K562 (cell line): ENCODE measurements around the gene IPP. TPM values are rescaled to one million over a fixed set of nuclear protein-coding genes. Genes with fewer than 3 reads are reported as not detected.

ENCODE experiments used
- ARID1B ChIP-seq: fragments of 450-650 bp; IDR thresholded peaks from 2 replicates; pipeline ENCODE4 v1.6.1; 2016; ENCODE audit warnings: antibody characterized with exemption, mild to moderate bottlenecking, inconsistent platforms
- C11orf30 ChIP-seq: fragments of 450-650 bp; IDR thresholded peaks from 2 replicates; pipeline ENCODE4 v1.6.1; 2016; ENCODE audit warnings: low read depth, mild to moderate bottlenecking
- ELF2 ChIP-seq: fragments of 250-450 bp; sonication (Bioruptor Pico); IDR thresholded peaks from 2 replicates; pipeline ENCODE4 v1.5.0; 2021; ENCODE audit warnings: mild to moderate bottlenecking
- ERF ChIP-seq: fragments of 450-650 bp; formaldehyde crosslinking; IDR thresholded peaks from 2 replicates; pipeline ENCODE4 v1.4.0; 2020; ENCODE audit warnings: mild to moderate bottlenecking, mixed read lengths
- FOXJ2 ChIP-seq: fragments of 200-800 bp; sonication (Bioruptor generic); IDR thresholded peaks from 2 replicates; pipeline ENCODE4 v1.6.1; 2016; ENCODE audit warnings: missing genetic modification characterization, missing compliant biosample characterization
- NFIC ChIP-seq: fragments of 450-650 bp; IDR thresholded peaks from 2 replicates; pipeline ENCODE4 v1.6.1; 2017; ENCODE audit warnings: mild to moderate bottlenecking, inconsistent platforms
- OTX1 ChIP-seq: fragments of 450-650 bp; formaldehyde crosslinking; IDR thresholded peaks from 2 replicates; pipeline ENCODE4 v1.4.0; 2022; ENCODE audit warnings: mild to moderate bottlenecking
- PHTF2 ChIP-seq: fragments of 250-450 bp; sonication (Bioruptor Pico); IDR thresholded peaks from 2 replicates; pipeline ENCODE4 v1.5.0; 2021; ENCODE audit warnings: mild to moderate bottlenecking
- RBFOX2 ChIP-seq: fragments of 200-400 bp; formaldehyde crosslinking; IDR thresholded peaks from 2 replicates; pipeline ENCODE4 v1.6.1; 2017; ENCODE audit warnings: low read depth, mild to moderate bottlenecking, low read length, moderate library complexity
- TCF3 ChIP-seq: sonication (generic); formaldehyde crosslinking; IDR thresholded peaks from 2 replicates; pipeline ENCODE4 v1.4.0; 2020; ENCODE audit warnings: mild to moderate bottlenecking, missing genetic modification reagents
- ZNF133 ChIP-seq: fragments of 250-450 bp; sonication (Bioruptor Pico); IDR thresholded peaks from 2 replicates; pipeline ENCODE4 v1.4.0; 2020; ENCODE audit warnings: mild to moderate bottlenecking
- ZNF696 ChIP-seq: fragments of 250-450 bp; sonication (Bioruptor Pico); conservative IDR thresholded peaks from 2 replicates; pipeline ENCODE4 v1.4.0; 2020; ENCODE audit warnings: mild to moderate bottlenecking, moderate library complexity
- polyA plus RNA-seq, 8 experiments: library from polyadenylated mRNA; depleted of rRNA in 4 of 8; stranded (reverse) in 5 of 8; unstranded in 3 of 8; fragments of >200 nt; fragmentation: Nextera tagmentation in 2 of 8; fragmentation: Illumina TruSeq in 1 of 8; extraction: Ambion mirVana in 2 of 8; extraction: Trizol in 1 of 8; gene quantifications; 2 replicates each; pipeline versions ENCODE4 v1.2.1 to v1.2.3, GENCODE V29; 2011 to 2014; ENCODE audit warnings: inconsistent platforms in 1 of 8, missing spikeins in 1 of 8
- total RNA-seq, 7 experiments: library from RNA; depleted of rRNA in 6 of 7; stranded (reverse); fragments of >200 nt in 6 of 7; fragmentation: Illumina TruSeq in 2 of 7; extraction: Trizol in 2 of 7; gene quantifications; 2 replicates each; pipeline versions ENCODE4 v1.2.1 to v1.2.3, GENCODE V29; 2011 to 2021; ENCODE audit warnings: low replicate concordance in 1 of 7
- TF ChIP-seq, protein P1 (sequence below), 2 experiments: fragments of 450-650 bp; IDR thresholded peaks; 2 replicates each; pipeline ENCODE4 v1.6.1; 2016; ENCODE audit warnings: mild to moderate bottlenecking in 2 of 2, borderline replicate concordance in 1 of 2, low read depth in 1 of 2, moderate library complexity in 1 of 2
- TF ChIP-seq, protein P2 (sequence below): sonication (generic); formaldehyde crosslinking; IDR thresholded peaks from 2 replicates; pipeline ENCODE4 v1.5.0; 2020; ENCODE audit warnings: missing genetic modification reagents
- TF ChIP-seq, protein P3 (sequence below): fragments of 450-650 bp; IDR thresholded peaks from 2 replicates; pipeline ENCODE4 v1.6.1; 2016; ENCODE audit warnings: low read depth, mild to moderate bottlenecking, moderate library complexity
- TF ChIP-seq, protein P4 (sequence below), 2 experiments: fragments of 200-800 bp in 1 of 2; sonication (Bioruptor generic) in 1 of 2; sonication (generic) in 1 of 2; formaldehyde crosslinking in 1 of 2; IDR thresholded peaks in 1 of 2; conservative IDR thresholded peaks in 1 of 2; 2 replicates each; pipeline versions ENCODE4 v1.5.0 to v1.6.1; 2016 to 2020; ENCODE audit warnings: missing compliant biosample characterization in 1 of 2, missing genetic modification characterization in 1 of 2, missing genetic modification reagents in 1 of 2

Gene IPP
- total and polyA plus RNA-seq, 9 of the 15 experiments (the other 6 are each of a cell fraction or from before 2014, with no cell fraction given): 6.9 to 15.1 (median 9.7) TPM

DNA sequence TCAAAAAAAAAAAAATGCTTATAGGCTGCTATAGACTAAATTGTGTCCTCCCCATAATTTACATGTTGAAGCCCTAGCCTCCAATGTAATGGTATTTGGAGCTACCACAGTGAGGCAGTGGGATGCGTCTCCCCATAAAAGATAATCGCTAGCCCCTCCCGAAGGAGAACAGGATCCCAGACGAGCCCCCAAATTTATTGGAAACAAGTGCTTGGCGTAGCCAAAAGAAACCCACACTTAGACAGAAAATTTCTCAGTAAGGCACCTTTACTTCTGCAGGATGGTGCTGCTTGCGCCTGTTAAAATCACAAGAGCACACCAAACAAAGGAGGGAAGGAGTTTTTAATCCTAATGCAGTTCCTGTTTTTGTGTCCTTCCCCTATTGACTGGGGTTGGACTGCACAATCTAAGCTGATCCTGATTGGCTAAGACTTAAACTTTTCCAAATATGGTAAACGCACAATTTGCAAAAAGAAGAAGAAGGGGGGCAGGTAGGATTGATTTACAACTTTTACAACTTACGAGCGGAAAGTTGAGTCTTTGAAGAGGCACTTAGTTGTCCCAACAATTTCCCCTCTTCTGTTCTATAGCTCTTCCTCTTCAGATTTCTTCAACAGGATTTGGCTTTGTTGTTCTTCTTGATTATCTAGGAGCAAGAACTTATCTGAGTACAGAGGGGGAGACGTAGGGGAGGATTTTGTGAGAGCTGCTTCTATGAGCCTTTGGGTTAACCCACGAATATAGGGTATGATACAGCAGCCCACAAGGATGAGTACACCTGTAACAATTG is 3.0 kb upstream of the IPP start (continued):
- TF ChIP-seq, protein P1, sequence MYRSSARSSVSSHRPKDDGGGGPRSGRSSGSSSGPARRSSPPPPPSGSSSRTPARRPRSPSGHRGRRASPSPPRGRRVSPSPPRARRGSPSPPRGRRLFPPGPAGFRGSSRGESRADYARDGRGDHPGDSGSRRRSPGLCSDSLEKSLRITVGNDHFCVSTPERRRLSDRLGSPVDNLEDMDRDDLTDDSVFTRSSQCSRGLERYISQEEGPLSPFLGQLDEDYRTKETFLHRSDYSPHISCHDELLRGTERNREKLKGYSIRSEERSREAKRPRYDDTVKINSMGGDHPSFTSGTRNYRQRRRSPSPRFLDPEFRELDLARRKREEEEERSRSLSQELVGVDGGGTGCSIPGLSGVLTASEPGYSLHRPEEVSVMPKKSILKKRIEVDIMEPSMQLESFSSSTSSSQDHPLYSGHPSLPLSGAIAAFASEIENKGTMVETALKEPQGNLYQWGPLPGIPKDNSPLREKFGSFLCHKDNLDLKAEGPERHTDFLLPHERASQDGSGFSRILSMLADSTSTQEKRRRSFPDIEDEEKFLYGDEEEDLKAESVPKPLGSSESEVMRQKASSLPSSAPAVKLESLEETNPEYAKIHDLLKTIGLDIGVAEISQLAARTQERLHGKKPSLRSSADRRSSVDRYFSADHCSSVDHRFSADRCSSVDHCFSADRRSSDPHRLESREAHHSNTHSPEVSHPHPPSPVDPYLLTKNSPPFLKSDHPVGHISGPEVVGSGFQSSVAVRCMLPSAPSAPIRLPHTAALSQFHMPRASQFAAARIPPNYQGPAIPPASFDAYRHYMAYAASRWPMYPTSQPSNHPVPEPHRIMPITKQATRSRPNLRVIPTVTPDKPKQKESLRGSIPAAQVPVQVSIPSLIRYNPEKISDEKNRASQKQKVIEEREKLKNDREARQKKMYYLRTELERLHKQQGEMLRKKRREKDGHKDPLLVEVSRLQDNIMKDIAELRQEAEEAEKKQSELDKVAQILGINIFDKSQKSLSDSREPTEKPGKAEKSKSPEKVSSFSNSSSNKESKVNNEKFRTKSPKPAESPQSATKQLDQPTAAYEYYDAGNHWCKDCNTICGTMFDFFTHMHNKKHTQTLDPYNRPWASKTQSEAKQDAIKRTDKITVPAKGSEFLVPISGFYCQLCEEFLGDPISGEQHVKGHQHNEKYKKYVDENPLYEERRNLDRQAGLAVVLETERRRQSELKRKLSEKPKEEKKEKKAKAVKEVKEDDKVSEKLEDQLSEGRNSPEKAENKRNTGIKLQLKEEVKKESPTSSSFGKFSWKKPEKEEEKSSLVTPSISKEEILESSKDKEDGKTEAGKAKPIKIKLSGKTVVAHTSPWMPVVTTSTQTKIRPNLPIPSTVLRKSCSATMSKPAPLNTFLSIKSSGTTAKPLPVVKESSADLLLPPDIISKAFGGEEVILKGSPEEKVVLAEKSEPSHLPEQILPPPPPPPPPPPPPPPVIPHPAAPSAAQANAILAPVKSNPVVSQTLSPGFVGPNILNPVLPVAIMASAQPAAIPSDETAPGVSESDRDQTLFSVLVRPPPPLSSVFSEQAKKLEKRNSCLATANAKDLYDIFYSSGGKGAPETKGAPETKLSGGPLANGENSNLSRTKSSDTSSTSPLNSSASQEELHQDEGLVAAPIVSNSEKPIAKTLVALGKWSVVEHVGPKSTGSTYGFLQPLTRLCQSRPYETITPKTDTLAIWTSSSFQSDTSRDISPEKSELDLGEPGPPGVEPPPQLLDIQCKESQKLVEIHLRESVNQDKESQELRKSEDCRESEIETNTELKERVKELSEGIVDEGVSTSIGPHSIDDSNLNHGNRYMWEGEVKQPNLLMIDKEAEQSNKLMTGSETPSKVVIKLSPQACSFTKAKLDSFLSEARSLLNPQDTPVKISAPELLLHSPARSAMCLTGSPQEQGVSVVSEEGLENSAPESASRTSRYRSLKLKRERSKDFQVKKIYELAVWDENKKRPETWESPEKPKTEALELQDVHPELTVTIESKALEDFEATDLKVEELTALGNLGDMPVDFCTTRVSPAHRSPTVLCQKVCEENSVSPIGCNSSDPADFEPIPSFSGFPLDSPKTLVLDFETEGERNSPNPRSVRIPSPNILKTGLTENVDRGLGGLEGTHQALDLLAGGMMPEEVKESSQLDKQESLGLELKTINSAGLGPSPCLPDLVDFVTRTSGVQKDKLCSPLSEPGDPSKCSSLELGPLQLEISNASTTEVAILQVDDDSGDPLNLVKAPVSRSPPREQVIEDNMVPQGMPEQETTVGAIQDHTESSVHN (IDR thresholded peaks at IDR 0.05; ENCODE audit: borderline replicate concordance in 1 of 2, low read depth in 1 of 2): peak in 1 of 2 experiments; percentile 14; a peak in 1 of 4 replicates
- TF ChIP-seq ZNF133: no peak
- TF ChIP-seq OTX1 (CRISPR knock-in tag): no peak
- TF ChIP-seq, protein P2, sequence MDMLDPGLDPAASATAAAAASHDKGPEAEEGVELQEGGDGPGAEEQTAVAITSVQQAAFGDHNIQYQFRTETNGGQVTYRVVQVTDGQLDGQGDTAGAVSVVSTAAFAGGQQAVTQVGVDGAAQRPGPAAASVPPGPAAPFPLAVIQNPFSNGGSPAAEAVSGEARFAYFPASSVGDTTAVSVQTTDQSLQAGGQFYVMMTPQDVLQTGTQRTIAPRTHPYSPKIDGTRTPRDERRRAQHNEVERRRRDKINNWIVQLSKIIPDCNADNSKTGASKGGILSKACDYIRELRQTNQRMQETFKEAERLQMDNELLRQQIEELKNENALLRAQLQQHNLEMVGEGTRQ (CRISPR knock-in tag): no peak
- TF ChIP-seq ERF (CRISPR knock-in tag): peak; percentile 41; the same call in 1 of the 2 replicates
- peak; percentile 86 for TF ChIP-seq FOXJ2 (tag)
- TF ChIP-seq RBFOX2: peak; percentile 54
- TF ChIP-seq PHTF2 (CRISPR knock-in tag): no peak
- no peak for TF ChIP-seq ZNF696 (CRISPR knock-in tag)
- TF ChIP-seq, protein P3, sequence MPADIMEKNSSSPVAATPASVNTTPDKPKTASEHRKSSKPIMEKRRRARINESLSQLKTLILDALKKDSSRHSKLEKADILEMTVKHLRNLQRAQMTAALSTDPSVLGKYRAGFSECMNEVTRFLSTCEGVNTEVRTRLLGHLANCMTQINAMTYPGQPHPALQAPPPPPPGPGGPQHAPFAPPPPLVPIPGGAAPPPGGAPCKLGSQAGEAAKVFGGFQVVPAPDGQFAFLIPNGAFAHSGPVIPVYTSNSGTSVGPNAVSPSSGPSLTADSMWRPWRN: no peak; the same call in 1 of the 2 replicates
- TF ChIP-seq, protein P4, sequence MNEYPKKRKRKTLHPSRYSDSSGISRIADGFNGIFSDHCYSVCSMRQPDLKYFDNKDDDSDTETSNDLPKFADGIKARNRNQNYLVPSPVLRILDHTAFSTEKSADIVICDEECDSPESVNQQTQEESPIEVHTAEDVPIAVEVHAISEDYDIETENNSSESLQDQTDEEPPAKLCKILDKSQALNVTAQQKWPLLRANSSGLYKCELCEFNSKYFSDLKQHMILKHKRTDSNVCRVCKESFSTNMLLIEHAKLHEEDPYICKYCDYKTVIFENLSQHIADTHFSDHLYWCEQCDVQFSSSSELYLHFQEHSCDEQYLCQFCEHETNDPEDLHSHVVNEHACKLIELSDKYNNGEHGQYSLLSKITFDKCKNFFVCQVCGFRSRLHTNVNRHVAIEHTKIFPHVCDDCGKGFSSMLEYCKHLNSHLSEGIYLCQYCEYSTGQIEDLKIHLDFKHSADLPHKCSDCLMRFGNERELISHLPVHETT (CRISPR knock-in tag; conservative IDR thresholded peaks at IDR 0.05 in 1 of 2, IDR thresholded peaks at IDR 0.05 in 1 of 2): peak in 1 of 2 experiments; percentile 67; a peak in 1 of 4 replicates
- TF ChIP-seq NFIC: no peak
- TF ChIP-seq C11orf30: peak; percentile 34; the same call in 1 of the 2 replicates
- no peak for TF ChIP-seq ELF2 (CRISPR knock-in tag)
- TF ChIP-seq ARID1B: 0 out of 2 replicates have a peak, but pooled peaks have one; percentile 32
- TF ChIP-seq TCF3 (CRISPR knock-in tag): no peak
